DND-41 (cell line): ENCODE results near the gene MX2.
A peak's percentile ranks its signal among the peaks of the same experiment; 100 is the strongest.

Experiments used
- ATAC-seq: fragments of 200-7000 bp; cut with Tn5 transposase; 3 replicates; pipeline ENCODE4 v1.9.1; 2021; ENCODE audit warnings: low read depth; ENCODE audit not compliant: insufficient read depth
- DNase-seq: peaks from one replicate; pipeline ENCODE4 v3.0.0-alpha.2; 2020
- H2AFZ ChIP-seq: 2 replicates; pipeline ENCODE4 v1.6.0; 2012; ENCODE audit warnings: low read depth, low read length
- H3K27ac ChIP-seq: 2 replicates; pipeline ENCODE4 v1.5.1; 2012; ENCODE audit warnings: low read length, inconsistent platforms
- H3K27me3 ChIP-seq: fragments of 200-600 bp; sonication (generic); 2 replicates; pipeline ENCODE4 v1.6.0; 2012; ENCODE audit warnings: low read length, mild to moderate bottlenecking, inconsistent platforms; ENCODE audit not compliant: insufficient read depth, poor library complexity
- H3K36me3 ChIP-seq: 2 replicates; pipeline ENCODE4 v1.5.1; 2012; ENCODE audit warnings: low read length, inconsistent platforms; ENCODE audit not compliant: insufficient read depth
- H3K4me1 ChIP-seq: 2 replicates; pipeline ENCODE4 v1.5.1; 2012; ENCODE audit warnings: mild to moderate bottlenecking, low read length; ENCODE audit not compliant: insufficient read depth
- H3K4me2 ChIP-seq: 2 replicates; pipeline ENCODE4 v1.6.0; 2012; ENCODE audit warnings: mild to moderate bottlenecking, moderate library complexity, low read length, inconsistent platforms; ENCODE audit not compliant: insufficient read depth
- H3K4me3 ChIP-seq, 2 experiments: fragments of 200-600 bp in 1 of 2; shearing (Covaris generic) in 1 of 2; 2 replicates each; pipeline ENCODE4 v1.5.1; 2012 to 2016; ENCODE audit warnings: inconsistent platforms in 2 of 2, low read length in 2 of 2, mild to moderate bottlenecking in 2 of 2, low read depth in 1 of 2, moderate library complexity in 1 of 2
- H3K79me2 ChIP-seq: 2 replicates; pipeline ENCODE4 v1.6.0; 2012; ENCODE audit warnings: low read length, inconsistent platforms; ENCODE audit not compliant: insufficient read depth
- H3K9ac ChIP-seq: 2 replicates; pipeline ENCODE4 v1.6.0; 2012; ENCODE audit warnings: low read depth, mild to moderate bottlenecking, inconsistent platforms, low read length, moderate library complexity
- H3K9me3 ChIP-seq: 2 replicates; pipeline ENCODE4 v1.5.1; 2012; ENCODE audit warnings: low read length, moderate library complexity, mild to moderate bottlenecking, inconsistent platforms; ENCODE audit not compliant: insufficient read depth, severe bottlenecking
- H4K20me1 ChIP-seq: 2 replicates; pipeline ENCODE4 v1.6.0; 2012; ENCODE audit warnings: low read length; ENCODE audit not compliant: insufficient read depth
- CTCF ChIP-seq: IDR thresholded peaks from 2 replicates; pipeline ENCODE4 v1.5.1; 2012; ENCODE audit warnings: borderline replicate concordance, low read length, moderate library complexity, mild to moderate bottlenecking; ENCODE audit not compliant: poor library complexity, severe bottlenecking; ENCODE audit errors: extremely low read depth
- EZH2 ChIP-seq: IDR thresholded peaks from 3 replicates; pipeline ENCODE4 v1.6.1; 2012; ENCODE audit warnings: borderline replicate concordance, low read depth, mild to moderate bottlenecking, moderate library complexity, low read length, inconsistent platforms; ENCODE audit not compliant: severe bottlenecking

MX2 gene

GRCh38 chr21:41373253-41373652 is 11.4 kb downstream of the MX2 start:
- peak overlapping the region in 1 of 2 experiments; percentile 21; a peak in 1 of 4 replicates for H3K4me3 ChIP-seq
- H3K36me3 ChIP-seq, result peaks cover 32% of the 10 kb centered on the region
- H3K79me2 ChIP-seq, result peaks cover 62% of the 10 kb centered on the region
- no peaks in the 10 kb centered on the region for H3K27me3 ChIP-seq
- peak overlapping the region; percentile 12; the same call in 1 of the 2 replicates for H3K9ac ChIP-seq
- peak overlapping the region; percentile 82 for H3K4me2 ChIP-seq
- TF ChIP-seq CTCF (no peak), EZH2 (no peak)
- DNase-seq (no peak), ATAC-seq (no peak)
- peak overlapping the region; percentile 18; the same call in 1 of the 2 replicates for H3K27ac ChIP-seq
- H2AFZ ChIP-seq, result no peak overlapping the region
- peaks cover 61% of the 10 kb centered on the region for H3K4me1 ChIP-seq
- no peaks in the 10 kb centered on the region for H3K9me3 ChIP-seq
- peaks cover 20% of the 10 kb centered on the region; the same call in 1 of the 2 replicates for H4K20me1 ChIP-seq

GRCh38 chr21:41373763-41374162 is 11.9 kb downstream of the MX2 start:
- Histone ChIP-seq H3K9me3 (no peaks in the 10 kb centered on the region), H3K36me3 (peaks cover 36% of the 10 kb centered on the region), H3K9ac (no peak overlapping the region), H3K27me3 (no peaks in the 10 kb centered on the region), H3K27ac (peak overlapping the region; percentile 18; the same call in 1 of the 2 replicates), H3K79me2 (peaks cover 62% of the 10 kb centered on the region), H3K4me2 (peak overlapping the region; percentile 32; the same call in 1 of the 2 replicates), H4K20me1 (peaks cover 20% of the 10 kb centered on the region; the same call in 1 of the 2 replicates), H3K4me1 (peaks cover 56% of the 10 kb centered on the region), H2AFZ (no peak overlapping the region), H3K4me3 (no peak overlapping the region)
- peak; percentile 66 for DNase-seq
- peak; percentile 43 for ATAC-seq
- no peak for TF ChIP-seq EZH2
- no peak for TF ChIP-seq CTCF

GRCh38 chr21:41374177-41374712 is 12.4 kb downstream of the MX2 start:
- peaks cover 20% of the 10 kb centered on the region; the same call in 1 of the 2 replicates for H4K20me1 ChIP-seq
- H3K9ac ChIP-seq, result no peak overlapping the region

More at GRCh38 chr21:41374177-41374712, 12.4 kb downstream of the MX2 start:
- Histone ChIP-seq H3K9me3 (no peaks in the 10 kb centered on the region), H3K27ac (no peak overlapping the region), H2AFZ (no peak overlapping the region), H3K4me2 (peak overlapping the region; percentile 32), H3K36me3 (peaks cover 40% of the 10 kb centered on the region), H3K4me1 (peaks cover 52% of the 10 kb centered on the region), H3K27me3 (no peaks in the 10 kb centered on the region), H3K79me2 (peaks cover 62% of the 10 kb centered on the region), H3K4me3 (no peak overlapping the region)
- DNase-seq (no peak), ATAC-seq (no peak)
- TF ChIP-seq CTCF (no peak), EZH2 (no peak)
